ENCODE results near the gene KATNB1.

DNA sequence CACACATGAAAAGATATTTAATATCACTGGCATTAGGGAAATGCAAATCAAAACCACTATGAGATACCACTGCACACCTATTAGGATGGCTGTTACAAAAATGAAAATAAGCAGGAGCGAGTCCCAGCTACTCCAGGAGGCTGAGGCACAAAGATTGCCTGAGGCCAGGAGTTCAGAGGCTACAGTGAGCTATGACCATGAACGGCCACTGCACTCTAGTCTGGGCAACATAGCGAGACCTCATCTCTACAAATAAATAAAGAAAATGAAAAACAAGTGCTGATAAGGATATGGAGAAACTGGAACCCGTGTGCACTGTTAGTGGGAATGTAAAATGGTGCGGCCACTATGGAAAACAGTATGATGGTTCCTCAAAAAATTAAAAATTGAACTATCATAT, 43.1 kb downstream of the KATNB1 start:
- no peak for TF ChIP-seq CTCF (IDR thresholded peaks at IDR 0.05; ENCODE audit: poor library complexity, severe bottlenecking)
- TF ChIP-seq EZH2 (IDR thresholded peaks at IDR 0.05; ENCODE audit: borderline replicate concordance, insufficient read depth, low read length, poor library complexity, severe bottlenecking), result no peak
- no peak for TF ChIP-seq POLR2AphosphoS5 (IDR thresholded peaks at IDR 0.05)
- TF ChIP-seq RAD21 (conservative IDR thresholded peaks at IDR 0.05), result no peak
- no peak for TF ChIP-seq TAF1 (IDR thresholded peaks at IDR 0.05; ENCODE audit: low read depth)
- TF ChIP-seq REST (IDR thresholded peaks at IDR 0.05; ENCODE audit: borderline replicate concordance), result no peak

All from neural cell (in vitro differentiated cells).